ENCODE data around the gene PRLH.

DNA sequence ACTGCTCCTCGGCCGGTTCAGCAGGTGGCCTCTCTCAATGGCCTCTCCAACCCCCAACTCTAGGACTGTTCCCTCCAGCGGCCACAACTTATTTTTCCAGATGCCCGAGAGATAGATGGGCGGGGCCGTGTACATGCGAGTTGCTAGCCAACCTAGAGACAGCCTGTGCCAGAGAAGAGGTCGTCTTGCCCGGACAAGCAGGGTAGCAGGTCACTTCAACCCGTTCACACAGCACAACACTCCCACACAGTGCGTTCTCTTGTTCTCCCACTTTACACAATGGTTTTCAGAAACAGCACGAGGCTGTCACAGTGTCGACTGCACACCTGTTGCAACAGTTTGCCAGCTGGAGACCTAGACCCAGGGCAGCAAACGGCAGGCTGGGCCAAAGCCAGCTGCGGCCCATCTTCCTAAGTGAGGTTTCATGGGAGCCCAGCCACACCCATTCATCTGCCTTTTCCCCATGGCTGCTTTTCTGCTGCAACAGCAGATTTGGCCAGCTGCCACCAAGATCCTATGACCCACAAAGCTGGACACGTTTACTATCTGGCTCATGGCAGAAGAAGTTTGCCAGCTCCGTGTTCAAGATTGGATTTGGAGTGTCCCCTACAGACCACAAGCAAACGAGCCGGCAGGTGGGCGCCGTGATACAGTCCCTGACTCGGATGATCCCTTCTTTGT lies 7.3 kb upstream of the PRLH start:
- TF ChIP-seq, protein P1, sequence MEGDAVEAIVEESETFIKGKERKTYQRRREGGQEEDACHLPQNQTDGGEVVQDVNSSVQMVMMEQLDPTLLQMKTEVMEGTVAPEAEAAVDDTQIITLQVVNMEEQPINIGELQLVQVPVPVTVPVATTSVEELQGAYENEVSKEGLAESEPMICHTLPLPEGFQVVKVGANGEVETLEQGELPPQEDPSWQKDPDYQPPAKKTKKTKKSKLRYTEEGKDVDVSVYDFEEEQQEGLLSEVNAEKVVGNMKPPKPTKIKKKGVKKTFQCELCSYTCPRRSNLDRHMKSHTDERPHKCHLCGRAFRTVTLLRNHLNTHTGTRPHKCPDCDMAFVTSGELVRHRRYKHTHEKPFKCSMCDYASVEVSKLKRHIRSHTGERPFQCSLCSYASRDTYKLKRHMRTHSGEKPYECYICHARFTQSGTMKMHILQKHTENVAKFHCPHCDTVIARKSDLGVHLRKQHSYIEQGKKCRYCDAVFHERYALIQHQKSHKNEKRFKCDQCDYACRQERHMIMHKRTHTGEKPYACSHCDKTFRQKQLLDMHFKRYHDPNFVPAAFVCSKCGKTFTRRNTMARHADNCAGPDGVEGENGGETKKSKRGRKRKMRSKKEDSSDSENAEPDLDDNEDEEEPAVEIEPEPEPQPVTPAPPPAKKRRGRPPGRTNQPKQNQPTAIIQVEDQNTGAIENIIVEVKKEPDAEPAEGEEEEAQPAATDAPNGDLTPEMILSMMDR (IDR thresholded peaks at IDR 0.05; ENCODE audit: low read depth, low read length): no peak
- TF ChIP-seq EZH2phosphoT487 (IDR thresholded peaks at IDR 0.05; ENCODE audit: low read depth): no peak

Measured in OCI-LY3 (cell line).